Left lung (tissue), 10 donors: ENCODE results near the gene ADGRG4. TPM values are rescaled to one million over a fixed set of nuclear protein-coding genes. Genes with fewer than 3 reads are reported as not detected.
A peak's percentile ranks its signal among the peaks of the same experiment; 100 is the strongest.

Experiments used
- ATAC-seq: fragments of 200-7000 bp; cut with Tn5 transposase; one replicate; pipeline ENCODE4 v1.9.1; 2020; ENCODE audit warnings: moderate library complexity
- DNase-seq, 4 donors: peaks; one replicate each; pipeline ENCODE4 v3.0.0-alpha.2; 2013 to 2020
- H3K27ac ChIP-seq, 2 donors: fragments of 200-600 bp; sonication (generic) in 1 of 2; one replicate each; pipeline versions ENCODE4 v1.5.0 to v1.8.0; 2020 to 2021
- H3K27me3 ChIP-seq, 2 donors: fragments of 200-600 bp; sonication (generic) in 1 of 2; one replicate each; pipeline versions ENCODE4 v1.5.0 to v1.8.0; 2020 to 2021
- H3K36me3 ChIP-seq, 2 donors: fragments of 200-600 bp; sonication (generic) in 1 of 2; one replicate each; pipeline versions ENCODE4 v1.5.0 to v1.8.0; 2020 to 2021
- H3K4me1 ChIP-seq, 2 donors: fragments of 200-600 bp; one replicate each; pipeline ENCODE4 v1.8.0; 2021
- H3K4me3 ChIP-seq, 2 donors: fragments of 200-600 bp; sonication (generic) in 1 of 2; one replicate each; pipeline versions ENCODE4 v1.5.0 to v1.8.0; 2020 to 2021; ENCODE audit warnings: mild to moderate bottlenecking in 1 of 2
- H3K9me3 ChIP-seq, 2 donors: fragments of 200-600 bp; sonication (generic) in 1 of 2; one replicate each; pipeline versions ENCODE4 v1.5.0 to v1.8.0; 2020 to 2021
- intact Hi-C, 2 donors: fragments of 100-400 bp; cut with DNase I; formaldehyde crosslinking; loops; one replicate each; pipeline versions ENCODE4 v1.11.2 to v1.14.2; 2022
- polyA plus RNA-seq, 6 donors: library from polyadenylated mRNA; unstranded; fragments of 120-200 nt; gene quantifications; one replicate each; pipeline ENCODE4 v1.2.1, GENCODE V29; 2013; ENCODE audit not compliant: insufficient read length in 6 of 6
- total RNA-seq, 2 donors: library from RNA; stranded (reverse); fragmentation: NEBNext Ultra II Directional; extraction: Animal tissue kit (Norgen Biotek cat#: 25700); gene quantifications; one replicate each; pipeline ENCODE4 v1.2.1, GENCODE V29; 2021
- TF ChIP-seq, protein P1 (sequence below), 2 donors: fragments of 200-600 bp; sonication (generic) in 1 of 2; IDR thresholded peaks; one replicate each; pipeline versions ENCODE4 v1.5.0 to v1.8.0; 2021; ENCODE audit warnings: antibody characterized with exemption in 2 of 2
- donor health status: DM: no; HTN: yes; CAD: no.
- donor health status: DM: no; HTN: no; CAD: no.

ADGRG4 gene
- total and polyA plus RNA-seq, 8 donors: 0.03 TPM; not detected in 7

DNA sequence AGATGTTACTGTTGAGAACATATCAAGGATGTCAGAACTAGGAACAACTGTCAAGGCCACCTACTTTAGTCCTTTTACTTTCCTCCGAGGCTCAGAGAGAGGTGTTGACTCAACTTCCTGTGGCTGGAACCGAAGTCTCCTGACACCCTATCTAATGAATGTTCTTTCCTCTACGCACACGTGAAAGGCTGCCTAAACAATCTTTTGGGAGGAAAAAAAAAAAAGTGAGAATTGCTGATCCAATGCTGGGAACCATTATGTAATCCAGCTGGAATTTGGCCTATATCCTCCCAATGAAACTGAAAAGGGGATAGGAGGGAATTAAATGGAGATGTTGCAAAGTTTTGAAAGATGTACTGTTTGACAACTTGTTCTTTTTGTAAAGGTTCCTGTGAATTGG is 41.2 kb upstream of the ADGRG4 start:
- no peak for ATAC-seq
- H3K9me3 ChIP-seq: no peaks in the 10 kb centered on the region

GRCh38 chrX:136260776-136261175 is 40.0 kb upstream of the ADGRG4 start:
- no peak for ATAC-seq
- DNase-seq: peak in 2 of 4 donors; percentile 39 to 50
- intact Hi-C loops: loop anchor here in 1 of 2 donors (10.0 kb wide), 1 partner anchor 236 kb away; no protein-coding TSS in a partner anchor
- H3K27ac ChIP-seq: no peak overlapping the region
- H3K9me3 ChIP-seq: no peaks in the 10 kb centered on the region
- no peaks in the 10 kb centered on the region for H3K36me3 ChIP-seq
- no peak overlapping the region for H3K4me3 ChIP-seq
- no peaks in the 10 kb centered on the region for H3K4me1 ChIP-seq
- TF ChIP-seq, protein P1, sequence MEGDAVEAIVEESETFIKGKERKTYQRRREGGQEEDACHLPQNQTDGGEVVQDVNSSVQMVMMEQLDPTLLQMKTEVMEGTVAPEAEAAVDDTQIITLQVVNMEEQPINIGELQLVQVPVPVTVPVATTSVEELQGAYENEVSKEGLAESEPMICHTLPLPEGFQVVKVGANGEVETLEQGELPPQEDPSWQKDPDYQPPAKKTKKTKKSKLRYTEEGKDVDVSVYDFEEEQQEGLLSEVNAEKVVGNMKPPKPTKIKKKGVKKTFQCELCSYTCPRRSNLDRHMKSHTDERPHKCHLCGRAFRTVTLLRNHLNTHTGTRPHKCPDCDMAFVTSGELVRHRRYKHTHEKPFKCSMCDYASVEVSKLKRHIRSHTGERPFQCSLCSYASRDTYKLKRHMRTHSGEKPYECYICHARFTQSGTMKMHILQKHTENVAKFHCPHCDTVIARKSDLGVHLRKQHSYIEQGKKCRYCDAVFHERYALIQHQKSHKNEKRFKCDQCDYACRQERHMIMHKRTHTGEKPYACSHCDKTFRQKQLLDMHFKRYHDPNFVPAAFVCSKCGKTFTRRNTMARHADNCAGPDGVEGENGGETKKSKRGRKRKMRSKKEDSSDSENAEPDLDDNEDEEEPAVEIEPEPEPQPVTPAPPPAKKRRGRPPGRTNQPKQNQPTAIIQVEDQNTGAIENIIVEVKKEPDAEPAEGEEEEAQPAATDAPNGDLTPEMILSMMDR (IDR thresholded peaks at IDR 0.05): no peak
- H3K27me3 ChIP-seq: no peaks in the 10 kb centered on the region

More for the DNA sequence above, 41.2 kb upstream of the ADGRG4 start:
- Histone ChIP-seq H3K27ac (no peak overlapping the region), H3K27me3 (no peaks in the 10 kb centered on the region), H3K4me3 (no peak overlapping the region), H3K4me1 (no peaks in the 10 kb centered on the region), H3K36me3 (no peaks in the 10 kb centered on the region)
- DNase-seq: peak in 1 of 4 donors; percentile 7
- TF ChIP-seq, protein P1 (IDR thresholded peaks at IDR 0.05): no peak
- intact Hi-C loops: no loop called here

- ATAC-seq (no peak), DNase-seq (no peak)
- TF ChIP-seq, protein P1 (IDR thresholded peaks at IDR 0.05): no peak
- Histone ChIP-seq H3K27ac (no peak overlapping the region), H3K36me3 (no peaks in the 10 kb centered on the region), H3K27me3 (no peaks in the 10 kb centered on the region), H3K9me3 (no peaks in the 10 kb centered on the region), H3K4me3 (no peak overlapping the region), H3K4me1 (no peaks in the 10 kb centered on the region)
- intact Hi-C loops: loop anchor here in 1 of 2 donors (10.0 kb wide), 1 partner anchor 237 kb away; no protein-coding TSS in a partner anchor
Measured at GRCh38 chrX:136261321-136261720, 39.4 kb upstream of the ADGRG4 start.

GRCh38 chrX:136262243-136262642 is 38.5 kb upstream of the ADGRG4 start:
- H3K9me3 ChIP-seq: no peaks in the 10 kb centered on the region
- no peaks in the 10 kb centered on the region for H3K27me3 ChIP-seq
- intact Hi-C loops: loop anchor here in 1 of 2 donors (10.0 kb wide), 1 partner anchor 237 kb away; no protein-coding TSS in a partner anchor
- H3K36me3 ChIP-seq: no peaks in the 10 kb centered on the region
- DNase-seq (no peak), ATAC-seq (no peak)
- no peaks in the 10 kb centered on the region for H3K4me1 ChIP-seq
- H3K4me3 ChIP-seq: no peak overlapping the region
- TF ChIP-seq, protein P1 (IDR thresholded peaks at IDR 0.05): no peak
- peak overlapping the region in 1 of 2 donors; percentile 7 for H3K27ac ChIP-seq

DNA sequence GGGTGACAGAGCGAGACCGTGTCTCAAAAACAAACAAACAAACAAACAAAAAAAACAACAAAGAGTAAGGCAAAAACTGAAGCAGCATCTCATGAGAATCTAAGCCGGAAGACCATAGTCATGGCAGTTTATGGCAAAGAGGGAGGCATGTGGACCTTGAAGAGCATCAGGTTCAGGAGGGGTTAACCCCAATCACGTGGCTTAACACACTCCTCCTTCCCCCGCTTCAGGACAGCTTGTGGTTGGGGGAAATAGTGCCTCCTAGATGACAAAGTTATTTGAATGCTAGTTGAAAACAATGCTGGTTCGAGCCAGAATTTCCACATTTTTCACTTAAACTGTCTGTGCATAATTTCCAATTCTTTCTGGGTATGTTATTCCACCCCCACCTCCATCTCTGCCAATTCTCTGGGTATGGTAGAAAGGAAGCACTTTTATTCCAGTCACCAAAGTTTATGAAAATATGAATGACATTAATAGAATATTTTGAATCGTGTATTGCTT is 37.9 kb upstream of the ADGRG4 start:
- Histone ChIP-seq H3K27ac (no peak overlapping the region), H3K4me1 (no peaks in the 10 kb centered on the region), H3K9me3 (no peaks in the 10 kb centered on the region), H3K36me3 (no peaks in the 10 kb centered on the region), H3K27me3 (no peaks in the 10 kb centered on the region), H3K4me3 (no peak overlapping the region)
- TF ChIP-seq, protein P1 (IDR thresholded peaks at IDR 0.05): no peak
- DNase-seq (no peak), ATAC-seq (no peak)
- intact Hi-C loops: loop anchor here in 1 of 2 donors (10.0 kb wide), 1 partner anchor 238 kb away; no protein-coding TSS in a partner anchor
